Right lung (tissue), 5 donors: Measurements from ENCODE around the gene PUM1. TPM values are rescaled to one million over a fixed set of nuclear protein-coding genes. Genes with fewer than 3 reads are reported as not detected.

ENCODE experiments used
- DNase-seq, 2 donors: peaks; one replicate each; pipeline ENCODE4 v3.0.0-alpha.2; 2013
- polyA plus RNA-seq, 5 donors: library from polyadenylated mRNA; unstranded; fragments of 120-200 nt; gene quantifications; one replicate each; pipeline versions ENCODE4 v1.2.1 to v1.2.3, GENCODE V29; 2013; ENCODE audit warnings: inconsistent platforms in 1 of 5, low replicate concordance in 1 of 5; ENCODE audit not compliant: insufficient read length in 5 of 5, insufficient read depth in 1 of 5

PUM1 gene
- polyA plus RNA-seq, 5 donors, result 69.6 to 122 (median 114) TPM

DNA sequence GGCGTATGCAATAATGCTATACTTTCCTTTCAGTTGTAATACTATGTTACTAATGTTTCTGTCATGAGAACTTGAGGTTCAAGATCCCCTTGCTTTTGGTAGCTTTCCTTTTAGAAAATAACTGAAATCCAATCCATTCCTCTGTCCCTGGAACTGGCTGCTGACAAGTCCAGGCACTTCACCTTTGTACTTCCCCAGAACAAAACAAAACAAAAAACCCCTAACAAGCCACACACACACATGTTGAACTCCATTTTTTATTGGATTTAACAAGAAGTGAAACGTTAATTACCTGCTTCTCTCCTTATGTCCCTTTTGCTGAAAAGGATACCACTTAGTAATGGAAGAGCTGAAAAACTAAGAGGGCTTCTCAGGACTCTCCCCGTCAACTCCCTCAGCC is 130.9 kb downstream of the PUM1 start:
- no peak for DNase-seq

DNA sequence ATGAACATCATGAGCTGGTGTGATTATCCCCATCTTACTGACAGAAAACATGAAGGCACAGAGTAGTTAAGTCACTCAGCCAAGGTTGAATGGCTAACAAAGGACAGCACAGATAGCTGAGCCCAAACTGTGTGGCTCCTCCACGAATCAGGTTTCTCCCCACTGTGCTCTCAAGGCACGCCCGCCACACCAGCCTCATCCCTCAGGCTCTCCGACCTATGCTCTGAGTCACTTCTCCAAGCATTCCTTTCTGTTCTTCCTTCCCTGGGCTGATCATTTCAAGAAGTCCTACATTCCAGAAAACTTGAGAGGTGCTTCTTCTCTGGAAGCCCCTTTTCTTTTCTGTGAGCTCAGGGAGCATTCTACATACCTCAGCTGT is 131.7 kb downstream of the PUM1 start:
- DNase-seq, result no peak

DNA sequence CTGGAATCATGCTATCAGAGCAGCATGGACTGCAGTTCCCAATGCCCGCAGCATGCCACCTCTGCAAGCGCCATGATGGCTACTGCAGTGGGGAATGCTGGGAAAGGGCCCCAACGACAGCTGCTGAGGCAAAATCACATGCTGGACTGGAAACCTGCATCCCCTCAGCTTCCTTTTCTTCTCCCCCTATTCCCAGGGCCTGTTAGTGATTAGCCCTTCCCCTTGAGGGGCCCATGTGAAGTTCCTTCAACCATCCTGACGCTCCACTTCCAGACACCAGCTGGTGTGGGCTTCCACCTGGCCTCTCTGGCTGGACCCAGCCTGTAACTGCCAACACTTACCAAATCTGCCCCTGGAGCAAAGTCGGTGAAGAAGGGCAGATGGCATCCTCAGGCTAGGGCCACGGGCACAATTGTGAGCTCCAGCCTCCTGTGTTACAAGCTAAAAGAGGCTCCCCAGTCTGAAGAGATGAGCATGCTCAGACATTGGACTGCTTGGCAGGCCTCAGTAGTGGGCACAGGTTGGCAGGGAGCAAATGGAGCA is 134.8 kb downstream of the PUM1 start:
- DNase-seq, result no peak

DNA sequence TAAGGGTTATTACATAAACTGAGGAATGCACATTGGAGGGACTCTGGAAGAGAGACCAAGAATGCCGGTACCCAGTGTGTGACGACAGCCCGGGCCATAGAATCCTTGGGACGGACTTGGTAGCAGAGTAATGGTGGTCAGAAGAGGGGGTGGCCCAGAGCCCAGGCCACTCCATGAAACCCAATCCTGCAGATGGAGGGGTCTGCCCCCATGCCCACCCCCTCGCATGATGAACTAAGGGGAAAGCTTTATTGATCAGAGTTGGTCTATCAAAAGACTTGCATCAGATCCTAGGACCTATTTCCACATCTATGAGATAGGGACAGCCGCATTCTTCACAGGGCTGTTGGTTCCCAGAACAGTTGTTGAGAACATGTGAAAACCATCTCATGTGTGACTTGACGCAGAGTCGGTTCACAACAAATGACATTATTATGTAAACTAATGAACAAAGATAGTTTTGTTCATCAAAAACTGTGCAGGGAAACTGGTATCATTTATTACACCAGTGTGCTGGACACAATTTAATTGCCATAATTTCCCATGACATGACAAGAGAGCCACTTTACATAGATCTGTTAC is 135.5 kb downstream of the PUM1 start:
- no peak for DNase-seq

DNA sequence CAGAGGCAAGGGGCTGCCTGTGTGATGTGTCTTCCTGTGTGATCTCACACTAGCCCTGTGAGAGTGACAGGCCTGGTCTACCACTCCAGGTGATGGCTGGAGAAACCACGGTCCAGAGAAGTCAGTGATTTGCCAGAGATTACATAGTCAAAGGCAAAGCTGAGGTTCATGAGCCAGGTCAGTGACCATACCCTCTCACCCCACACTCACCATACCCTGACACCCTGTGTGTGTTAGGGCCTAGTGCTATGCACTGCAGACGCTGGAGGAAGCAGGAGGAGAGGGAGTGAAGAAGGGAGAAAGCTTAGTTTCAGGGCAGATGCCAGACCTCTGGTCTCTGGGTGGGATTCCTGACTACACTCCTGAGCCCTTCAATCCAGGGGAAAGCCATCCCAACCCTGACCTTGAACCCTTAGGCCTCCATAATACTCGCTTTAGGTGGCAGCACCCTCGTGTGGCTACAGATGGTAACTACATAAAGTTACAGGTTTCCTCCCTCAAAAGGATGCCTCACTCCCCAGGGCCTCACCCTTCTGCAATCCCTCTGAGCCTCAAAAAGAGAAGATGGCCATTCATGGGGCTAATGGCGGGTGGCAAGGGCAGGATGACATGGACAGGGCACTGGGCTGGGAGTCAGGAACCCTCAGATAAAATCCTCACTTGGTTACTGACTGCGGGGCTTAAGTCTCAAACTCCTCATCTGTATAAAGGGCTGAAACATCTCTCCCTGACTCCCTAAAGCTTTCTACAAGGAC is 136.2 kb downstream of the PUM1 start:
- no peak for DNase-seq

DNA sequence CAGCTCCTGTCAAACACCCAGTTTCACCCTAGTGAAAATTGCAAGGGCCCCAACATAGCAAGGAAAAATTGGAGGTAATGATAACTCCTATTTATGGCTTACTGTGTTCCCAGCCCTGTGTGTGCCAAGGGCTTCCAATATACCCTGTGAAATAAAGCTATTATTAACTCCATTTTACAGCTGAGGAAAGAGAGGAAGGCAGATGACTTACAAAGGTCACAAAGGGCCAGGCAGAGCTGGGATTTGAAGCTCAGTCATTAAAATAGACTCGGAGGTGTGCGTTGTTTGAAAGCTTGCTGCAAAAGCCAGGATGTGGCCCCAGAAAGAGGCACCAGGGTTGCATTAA is 136.8 kb downstream of the PUM1 start:
- DNase-seq, result no peak

DNA sequence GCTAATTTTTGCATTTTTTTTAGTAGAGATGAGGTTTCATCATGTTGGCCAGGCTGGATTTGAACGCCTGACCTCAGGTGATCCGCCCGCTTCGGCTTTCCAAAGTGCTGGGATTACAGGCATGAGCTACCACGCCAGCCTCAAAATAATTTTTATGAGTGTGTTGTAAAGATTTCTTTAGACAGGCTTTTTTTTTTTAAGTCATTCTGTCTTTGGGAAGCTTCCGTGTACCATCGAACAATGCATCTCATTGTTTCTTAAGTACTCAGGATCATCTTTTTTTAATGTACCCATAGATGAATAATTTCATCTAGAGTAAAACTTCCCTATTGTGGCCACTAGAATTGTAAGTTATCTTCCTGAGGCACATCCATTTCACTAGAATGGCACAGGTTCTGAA is 137.3 kb downstream of the PUM1 start:
- DNase-seq, result no peak

DNA sequence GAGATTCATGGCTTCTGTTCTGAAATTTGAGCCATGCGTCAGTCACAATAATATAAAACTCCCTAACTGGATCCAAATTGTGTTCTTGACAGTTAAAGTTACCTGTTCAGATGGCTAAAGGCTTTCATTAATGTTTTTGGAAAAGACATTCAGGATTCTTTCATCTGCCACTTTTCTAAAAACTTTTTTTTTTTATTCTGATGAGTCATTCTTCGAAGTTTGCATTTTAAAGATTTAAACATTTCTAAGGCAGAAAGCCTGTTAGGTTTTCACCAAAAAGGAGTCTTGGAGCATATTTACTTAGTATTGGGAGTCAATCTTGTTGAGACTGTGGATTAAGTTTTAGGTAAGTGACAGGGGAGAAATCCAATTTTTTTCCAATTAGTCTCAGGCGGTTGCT is 138.1 kb downstream of the PUM1 start:
- DNase-seq, result no peak

DNA sequence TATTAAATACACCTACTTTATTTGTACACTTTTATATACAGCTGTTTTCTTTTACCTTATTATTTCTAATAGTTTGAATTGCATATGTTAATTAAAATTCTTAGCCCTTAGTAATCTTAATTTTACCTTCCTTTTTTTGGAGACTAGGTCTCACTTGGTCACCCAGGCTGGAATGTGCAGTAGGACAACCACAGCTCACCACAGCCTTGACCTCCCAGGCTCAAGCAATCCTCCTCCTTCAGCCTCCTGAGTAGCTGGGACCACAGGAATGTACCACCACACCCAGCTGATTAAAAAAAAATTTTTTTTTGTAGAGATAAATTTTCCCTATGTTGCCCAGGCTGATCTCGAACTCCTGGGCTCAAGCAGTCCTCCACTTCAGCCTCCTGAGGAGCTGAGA is 141.9 kb downstream of the PUM1 start:
- DNase-seq, result no peak

DNA sequence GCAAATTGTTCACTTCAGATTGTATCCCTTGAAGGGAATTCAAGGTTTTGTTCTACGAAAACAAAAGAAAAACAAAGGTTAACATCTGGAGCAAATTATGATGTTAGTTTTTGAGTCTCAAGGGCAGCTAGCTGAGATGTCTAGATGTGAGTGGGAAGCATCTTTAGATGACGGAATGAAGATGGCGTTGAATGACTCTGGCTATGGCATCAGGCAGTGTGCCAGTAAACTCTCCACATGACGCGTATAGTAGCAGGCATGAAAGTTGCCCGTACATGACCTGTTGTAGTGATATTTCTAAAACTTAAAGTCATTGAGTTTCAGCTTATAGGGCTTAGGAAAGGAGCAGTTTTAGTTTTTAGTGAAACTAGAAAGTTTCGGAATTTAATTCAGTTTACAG is 144.7 kb downstream of the PUM1 start:
- DNase-seq, result no peak

DNA sequence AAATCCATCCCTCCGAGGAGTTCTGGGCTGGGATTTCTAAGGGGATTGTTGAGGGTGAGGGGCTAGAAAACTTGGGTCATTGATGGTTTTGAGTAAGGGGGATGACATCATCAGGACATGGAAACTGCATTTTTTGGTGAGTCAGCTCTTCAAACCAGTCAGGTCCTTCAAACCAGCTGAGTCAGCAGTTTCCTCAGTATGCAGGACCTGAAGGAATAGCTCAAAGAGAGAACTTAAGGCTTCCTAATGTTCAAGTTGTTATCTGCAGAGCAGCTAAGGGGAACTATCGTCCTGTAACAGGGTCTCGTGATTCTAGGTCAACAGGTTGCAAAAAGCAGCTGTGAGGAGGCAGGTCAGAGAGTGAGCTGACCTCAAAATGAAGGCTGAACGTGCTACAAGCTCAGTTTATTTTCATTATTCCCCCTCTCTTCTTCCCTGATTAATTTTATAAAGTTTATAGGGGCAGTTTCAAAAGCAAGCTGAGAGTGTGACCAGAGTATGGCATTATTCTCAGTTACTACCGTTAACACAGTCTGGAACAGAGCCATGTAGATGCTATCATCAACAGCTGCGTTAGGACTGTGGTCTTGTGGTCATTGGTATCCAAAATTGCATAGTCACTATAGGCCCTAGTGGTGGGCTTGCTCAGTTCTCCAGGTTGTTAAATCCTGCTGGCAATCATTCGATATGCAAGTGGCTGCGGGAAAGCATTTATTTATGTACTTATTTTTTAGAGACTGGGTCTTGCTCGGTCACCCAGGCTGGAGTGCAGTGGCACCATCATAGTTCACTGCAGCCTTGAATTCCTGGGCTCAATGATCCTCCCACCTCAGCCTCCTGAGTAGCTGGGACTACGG is 146.3 kb downstream of the PUM1 start:
- DNase-seq, result no peak

DNA sequence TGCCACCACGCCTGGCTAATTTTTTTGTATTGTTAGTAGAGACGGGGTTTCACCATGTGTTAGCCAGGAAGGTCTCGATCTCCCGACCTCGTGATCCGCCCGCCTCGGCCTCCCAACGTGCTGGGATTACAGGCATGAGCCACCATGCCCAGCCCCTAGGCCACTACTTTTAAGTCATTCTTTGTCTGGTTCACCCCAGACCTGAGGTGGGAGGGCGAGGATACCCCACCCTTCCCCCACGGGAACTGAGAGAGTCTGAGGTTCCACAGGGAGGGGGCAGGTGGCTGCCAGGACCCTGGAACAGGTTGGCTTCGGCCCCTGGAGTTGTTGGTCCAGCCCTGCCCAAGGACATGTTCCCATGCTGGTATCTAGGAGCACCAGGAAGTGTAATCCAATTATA is 149.2 kb downstream of the PUM1 start:
- DNase-seq, result no peak

DNA sequence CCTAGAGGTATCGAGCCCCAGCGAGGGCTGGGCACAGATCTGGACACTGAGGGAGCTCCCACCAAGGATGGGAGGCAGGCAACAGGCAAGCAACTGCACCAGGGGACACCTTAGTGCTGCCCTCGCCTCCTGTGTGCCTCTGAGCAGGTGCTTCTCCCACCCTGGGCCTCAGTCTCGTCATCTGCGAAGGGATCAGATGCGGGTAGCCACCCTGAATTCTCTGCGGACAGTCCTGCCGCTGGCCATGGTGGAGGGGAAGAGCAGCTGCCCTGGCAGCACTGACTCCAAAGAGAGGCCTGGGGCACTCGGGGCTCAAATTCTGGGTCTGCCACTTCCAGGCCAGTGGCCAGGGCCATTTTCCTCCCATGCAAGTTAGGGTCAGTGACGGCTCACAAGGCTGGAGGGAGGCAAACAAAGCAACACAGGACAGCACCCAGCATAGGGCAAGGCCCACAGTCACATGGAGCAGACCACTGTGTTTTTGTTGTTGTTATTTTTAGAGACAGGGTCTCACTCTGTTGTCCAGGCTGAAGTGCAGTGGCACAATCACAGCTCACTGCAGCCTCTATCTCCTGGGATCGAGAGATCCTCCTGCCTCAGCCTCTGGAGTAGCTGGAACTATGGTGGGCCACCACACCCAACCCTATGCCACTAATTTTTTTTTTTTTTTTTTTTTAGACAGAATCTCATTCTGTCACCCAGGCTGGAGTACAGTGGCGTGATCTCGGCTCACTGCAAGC is 149.9 kb downstream of the PUM1 start:
- no peak for DNase-seq

DNA sequence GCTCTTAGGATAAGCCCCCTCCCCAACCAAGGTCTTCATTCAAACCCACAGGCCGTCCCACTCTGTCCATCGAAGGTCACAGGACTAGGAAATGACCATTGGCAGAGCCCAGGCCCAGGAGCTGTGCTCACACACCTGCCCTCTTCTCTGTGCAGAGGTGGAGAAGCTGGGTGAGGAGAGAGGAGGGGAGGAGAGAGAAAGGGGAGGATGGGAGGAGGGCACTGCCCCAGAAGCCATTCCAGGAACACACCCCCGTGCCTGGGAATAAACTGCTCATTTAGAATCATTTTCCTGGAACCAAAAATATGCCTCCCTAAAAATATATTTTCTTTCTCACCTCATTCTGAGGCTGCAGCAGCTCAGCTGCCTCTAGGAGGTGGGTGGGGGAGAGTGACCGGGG is 150.6 kb downstream of the PUM1 start:
- DNase-seq, result no peak

DNA sequence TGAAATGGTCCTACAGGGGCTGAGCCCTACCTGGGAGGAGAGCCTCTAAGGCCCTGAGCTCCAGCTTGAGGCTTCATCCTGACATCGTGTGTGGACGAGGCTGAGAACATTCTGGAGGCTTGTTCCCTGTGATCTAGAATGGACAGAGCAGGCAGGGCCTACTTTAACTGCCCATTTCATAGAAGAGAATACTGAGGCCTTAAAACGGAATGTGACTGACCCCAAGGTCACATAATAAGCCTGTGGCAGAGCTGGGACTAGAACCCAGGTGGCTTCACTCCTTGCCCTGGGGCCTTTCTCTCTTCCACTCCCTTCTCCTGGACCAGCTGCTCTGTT is 151.0 kb downstream of the PUM1 start:
- no peak for DNase-seq

DNA sequence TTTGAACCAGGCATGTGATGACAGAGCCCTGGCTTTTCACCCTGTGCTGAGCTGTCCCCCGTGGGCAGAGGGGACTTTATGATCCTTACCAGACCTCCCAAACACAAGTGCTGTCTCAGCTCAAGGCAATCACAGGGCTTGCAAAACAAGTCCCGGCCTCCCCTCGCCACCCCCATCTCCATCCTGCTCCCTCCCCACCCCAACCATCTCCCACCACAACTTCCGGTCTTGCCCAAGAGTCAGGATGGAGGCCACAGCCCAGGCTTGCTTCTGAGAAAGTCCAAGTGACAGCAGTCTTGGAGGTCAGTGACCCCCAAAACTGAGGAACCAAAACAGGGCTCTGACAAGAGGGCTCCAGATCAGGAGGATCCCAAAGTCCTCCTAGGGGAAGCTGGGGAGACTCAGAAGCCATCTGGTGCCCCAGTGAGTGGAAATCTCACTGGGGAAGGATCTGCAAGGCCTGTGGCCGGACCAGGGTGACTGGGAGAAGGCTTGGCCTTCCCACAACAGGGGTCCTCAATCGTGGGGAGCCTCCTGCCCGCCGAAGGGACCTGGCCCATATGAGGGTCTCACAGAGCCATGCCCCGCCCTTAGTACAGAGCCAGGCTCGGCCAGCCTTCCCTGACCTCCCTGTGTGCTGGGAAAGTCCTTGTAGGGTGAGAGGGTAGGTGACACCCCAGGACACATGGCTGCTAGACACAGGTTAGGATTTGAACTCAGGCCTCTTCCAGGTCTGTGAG is 152.4 kb downstream of the PUM1 start:
- DNase-seq, result no peak

DNA sequence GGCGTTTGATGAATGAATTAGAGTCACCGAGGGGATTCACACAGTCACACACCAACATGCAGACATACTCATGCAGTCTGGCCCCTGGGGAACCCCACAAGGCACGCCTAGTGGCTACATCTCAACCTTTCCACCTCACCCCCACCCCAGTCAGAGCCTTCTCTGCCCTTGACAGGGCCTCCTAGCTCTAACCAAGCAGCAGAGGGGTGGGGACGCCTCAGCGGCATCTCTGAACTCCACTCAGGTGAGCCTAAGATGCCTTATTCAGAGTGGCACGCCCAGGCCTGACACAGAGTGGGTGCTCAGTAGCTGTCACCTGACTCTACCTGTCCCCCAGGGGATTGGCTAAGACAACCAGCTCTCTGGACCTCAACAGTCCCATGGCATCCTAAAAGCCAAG is 153.3 kb downstream of the PUM1 start:
- no peak for DNase-seq

DNA sequence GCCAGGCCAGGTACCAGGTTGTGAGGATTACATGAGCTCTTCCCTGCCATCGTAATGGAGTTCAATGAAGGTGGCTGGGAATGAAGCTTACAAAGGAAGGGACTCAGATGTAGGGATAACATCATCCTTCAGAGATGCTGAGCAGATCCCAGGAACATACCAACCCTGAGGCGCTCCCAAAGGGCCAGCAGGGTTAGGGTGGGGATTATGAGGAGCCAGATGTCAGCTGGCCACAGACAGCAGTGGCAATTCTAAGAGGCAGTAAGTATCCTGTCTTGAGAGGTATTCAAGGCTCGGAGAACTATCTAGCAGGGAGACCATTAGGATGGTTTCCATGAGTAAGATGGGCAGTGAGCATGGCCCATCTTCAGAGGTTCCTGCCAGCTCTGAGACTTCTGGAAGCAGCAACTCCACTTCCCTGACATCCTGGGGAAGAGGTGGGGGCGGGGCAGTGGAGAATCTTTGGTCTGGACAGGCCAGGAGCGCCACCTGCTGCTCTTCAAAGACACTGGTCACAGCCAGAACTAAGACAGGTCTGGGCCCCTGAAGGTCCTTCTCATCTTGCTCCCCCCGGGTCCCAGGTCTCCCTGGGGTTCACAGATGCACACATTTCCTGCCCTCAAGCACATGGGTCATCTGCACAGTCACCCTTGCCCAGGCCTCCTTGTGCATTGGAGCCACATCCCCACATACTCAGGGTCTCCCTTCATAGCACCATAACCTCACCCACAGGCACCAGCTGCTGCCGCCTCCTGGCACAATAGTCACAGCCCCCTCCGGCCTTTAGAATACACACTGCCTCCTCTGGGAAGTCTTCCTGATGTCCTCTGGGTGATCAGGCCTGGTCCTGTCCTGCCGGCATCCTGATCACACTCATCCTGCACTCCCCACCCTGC is 154.2 kb downstream of the PUM1 start:
- peak; percentile 72 to 84 for DNase-seq

DNA sequence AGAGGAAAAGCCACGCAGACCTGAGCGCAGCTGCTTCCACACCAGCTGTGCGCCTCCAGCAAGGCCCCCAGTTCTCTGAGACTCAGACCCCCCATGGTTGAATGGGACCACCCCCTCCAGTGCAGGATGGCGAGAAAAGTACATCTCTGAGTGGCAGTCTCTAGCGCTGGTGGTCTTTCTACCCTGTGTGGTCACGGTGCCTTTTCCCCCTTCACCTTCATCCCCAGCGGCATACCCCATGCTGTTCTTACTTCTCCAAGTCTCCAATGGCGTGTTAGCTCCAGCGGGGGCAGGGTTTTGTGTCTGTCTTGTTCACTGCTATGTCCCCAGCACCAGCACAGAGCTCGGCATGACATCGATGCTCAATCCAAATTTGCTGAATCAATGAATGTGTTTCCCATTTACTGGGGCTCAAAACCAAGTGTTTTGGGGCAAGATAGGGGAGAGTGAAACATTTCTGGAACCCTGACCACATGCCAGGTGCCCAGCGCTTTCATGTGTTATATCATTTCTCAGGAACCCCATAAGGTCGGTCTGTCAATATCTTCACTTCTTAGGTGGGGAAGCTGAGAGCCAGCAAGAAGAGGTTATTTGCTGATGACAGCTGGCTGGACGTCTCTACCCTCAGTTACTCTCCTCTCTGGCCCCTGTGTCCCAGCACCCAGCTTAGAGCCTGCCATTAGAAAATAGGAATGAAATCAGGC is 156.0 kb downstream of the PUM1 start:
- no peak for DNase-seq
